T1000 (cell line): ENCODE data around the gene FBLIM1.

Source experiments
- DNase-seq: peaks from one replicate; lab custom pipeline; 2025; ENCODE audit warnings: mixed read lengths; lab: John Stamatoyannopoulos, UW

Gene FBLIM1, protein sequence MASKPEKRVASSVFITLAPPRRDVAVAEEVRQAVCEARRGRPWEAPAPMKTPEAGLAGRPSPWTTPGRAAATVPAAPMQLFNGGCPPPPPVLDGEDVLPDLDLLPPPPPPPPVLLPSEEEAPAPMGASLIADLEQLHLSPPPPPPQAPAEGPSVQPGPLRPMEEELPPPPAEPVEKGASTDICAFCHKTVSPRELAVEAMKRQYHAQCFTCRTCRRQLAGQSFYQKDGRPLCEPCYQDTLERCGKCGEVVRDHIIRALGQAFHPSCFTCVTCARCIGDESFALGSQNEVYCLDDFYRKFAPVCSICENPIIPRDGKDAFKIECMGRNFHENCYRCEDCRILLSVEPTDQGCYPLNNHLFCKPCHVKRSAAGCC

GRCh38 chr1:15758343-15758931, at the start of gene FBLIM1:
Gene FBLIM1 (plus strand): TSS chr1:15758795. CDS start chr1:15764984, 6,189 bp downstream.
- DNase-seq = no peak

DNA sequence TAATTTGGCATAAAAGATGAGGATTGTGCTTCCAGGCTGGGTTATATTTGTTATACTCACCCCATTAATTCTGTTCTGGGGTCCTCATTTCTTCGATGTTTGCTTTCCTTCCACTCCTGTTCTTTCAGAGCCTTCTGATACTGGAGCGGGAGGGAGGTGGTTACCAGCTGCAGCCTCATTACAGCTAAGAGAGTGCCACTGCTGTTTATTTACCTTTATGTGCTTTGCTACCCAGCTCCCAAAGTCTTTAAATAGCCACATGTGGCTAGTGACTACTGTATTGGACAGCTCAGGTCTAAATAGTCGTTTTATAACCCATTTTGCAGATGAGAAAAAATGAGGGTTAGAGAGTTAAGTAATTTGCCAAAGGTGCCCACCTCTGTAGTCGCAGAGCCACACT, 49.4 kb upstream of the FBLIM1 start:
- no peak for DNase-seq

GRCh38 chr1:15712168-15712567, 46.4 kb upstream of the FBLIM1 start:
- no peak for DNase-seq

GRCh38 chr1:15714406-15715136, 44.0 kb upstream of the FBLIM1 start:
- no peak for DNase-seq

GRCh38 chr1:15717418-15718125, 41.0 kb upstream of the FBLIM1 start:
- DNase-seq = no peak

DNA sequence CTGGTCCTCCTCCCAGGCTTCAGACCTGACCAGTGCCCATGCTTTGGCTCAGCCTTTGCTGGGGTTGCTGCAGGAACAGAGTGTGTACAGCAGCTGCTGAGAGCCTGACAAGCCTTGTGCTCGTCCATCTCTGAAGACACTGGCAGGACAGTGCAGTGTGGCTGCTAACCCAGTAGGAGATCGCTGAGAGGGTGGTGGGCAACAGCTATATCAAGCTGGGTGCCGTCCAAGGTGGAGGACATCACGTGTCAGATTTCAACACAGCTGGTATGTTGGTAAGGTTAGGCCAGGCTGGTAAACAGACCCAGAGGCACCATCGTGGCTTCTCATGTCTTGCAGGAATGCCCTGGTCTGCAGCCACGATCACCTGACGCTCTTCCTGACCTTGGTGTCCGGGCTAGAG, 40.4 kb upstream of the FBLIM1 start:
- DNase-seq = no peak

GRCh38 chr1:15719381-15720120, 39.0 kb upstream of the FBLIM1 start:
- no peak for DNase-seq

DNA sequence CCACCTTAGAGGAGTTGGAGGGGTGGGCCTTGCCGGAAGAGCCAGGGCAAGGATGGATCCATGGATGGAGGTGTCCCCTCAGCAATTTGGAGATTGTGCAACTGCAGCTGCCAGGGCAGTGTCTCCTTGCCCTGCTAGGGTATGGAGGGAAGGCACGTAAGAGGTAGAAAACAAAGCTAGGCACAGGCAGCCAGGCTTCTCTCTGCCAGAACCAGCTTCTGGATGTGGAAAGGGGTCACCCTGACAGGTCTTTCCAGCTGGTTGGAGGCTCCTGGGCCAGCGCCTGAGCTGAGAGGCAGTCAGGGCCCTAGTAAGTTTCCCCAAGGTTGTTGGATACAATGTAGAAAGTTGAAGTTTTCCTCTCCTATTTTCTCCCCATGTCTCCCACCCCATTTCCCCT, 37.7 kb upstream of the FBLIM1 start:
- DNase-seq = no peak

DNA sequence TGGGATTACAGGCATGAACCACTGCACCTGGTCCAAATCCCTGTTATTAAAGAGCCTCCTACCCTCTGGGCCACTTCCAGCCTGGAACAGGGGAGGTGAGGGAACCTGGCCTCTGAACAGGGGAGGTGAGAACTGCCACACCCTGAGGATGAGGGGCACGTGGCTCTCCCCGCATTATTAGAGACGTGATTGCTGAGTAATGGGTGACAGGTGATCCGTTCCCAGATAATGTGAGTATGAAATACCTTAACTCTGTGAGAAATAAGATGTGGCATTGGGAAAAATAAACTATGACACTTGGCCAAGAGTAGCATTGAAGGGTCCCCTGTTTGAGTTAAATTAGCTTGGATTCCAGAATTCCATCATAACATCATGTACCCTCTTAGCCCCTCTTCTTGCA, 36.2 kb upstream of the FBLIM1 start:
- DNase-seq = no peak

DNA sequence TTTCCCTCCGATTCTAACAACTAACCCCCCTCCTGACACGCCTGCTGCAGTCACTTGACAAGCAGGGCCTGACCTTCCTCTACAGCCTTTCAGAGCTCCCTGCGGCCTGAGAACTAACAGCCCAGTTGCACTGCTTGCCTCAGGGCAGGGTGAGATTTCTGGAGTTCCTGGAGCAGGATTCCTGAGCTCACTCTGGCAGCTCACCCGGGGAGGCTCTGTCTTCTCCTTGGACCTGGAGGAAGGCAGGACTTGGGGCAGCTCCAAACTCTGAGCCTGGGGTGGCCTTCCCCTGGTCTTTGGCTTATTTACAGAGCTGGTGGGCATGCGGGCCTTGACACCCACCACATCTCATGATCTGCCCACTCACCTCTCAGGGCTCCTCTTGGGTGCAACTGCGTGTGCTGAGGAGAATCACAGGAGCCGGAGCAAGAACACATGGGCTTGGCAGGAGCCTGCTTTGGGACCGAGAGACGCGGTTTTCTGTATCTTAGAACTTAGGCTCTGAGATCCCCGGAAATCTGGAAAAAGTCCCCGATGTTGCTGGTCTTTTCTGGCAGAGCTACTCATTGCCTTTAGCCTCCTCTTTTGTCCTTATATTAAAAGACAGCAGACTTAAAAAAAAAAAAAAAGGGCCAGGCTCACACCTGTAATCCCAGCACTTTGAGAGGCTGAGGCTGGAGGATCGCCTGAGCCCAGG, 35.6 kb upstream of the FBLIM1 start:
- DNase-seq = no peak

DNA sequence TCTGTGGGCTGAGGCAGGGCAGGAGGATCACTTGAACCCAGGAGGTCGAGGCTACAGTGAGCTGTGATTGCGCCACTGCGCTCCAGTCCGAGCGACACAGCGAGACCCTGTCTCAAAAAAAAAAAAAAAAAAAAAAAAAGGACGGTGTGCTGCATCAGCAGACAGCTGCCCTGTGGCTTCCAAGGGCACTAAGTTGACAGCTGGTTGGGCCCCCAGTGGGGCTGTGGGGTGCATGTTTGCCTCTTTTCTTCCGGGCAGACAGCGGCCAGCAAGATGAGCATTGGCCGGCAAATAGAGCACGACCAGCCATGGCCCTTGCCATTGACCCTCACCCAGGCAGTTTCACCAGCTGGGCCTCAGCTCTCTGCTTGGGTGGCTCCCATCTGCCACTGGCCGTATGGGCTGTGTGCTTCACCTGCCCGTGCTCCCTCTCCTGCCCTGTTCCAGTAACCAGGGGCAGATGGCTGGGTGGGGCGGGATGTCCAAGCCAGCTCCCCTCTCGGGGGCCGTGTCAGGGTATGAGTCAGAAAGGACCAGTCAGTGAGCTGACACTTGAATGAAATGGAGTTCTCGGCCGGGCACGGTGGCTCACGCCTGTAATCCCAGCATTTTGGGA, 34.9 kb upstream of the FBLIM1 start:
- no peak for DNase-seq

GRCh38 chr1:15724949-15725880, 33.4 kb upstream of the FBLIM1 start:
- DNase-seq = no peak

GRCh38 chr1:15726508-15726907, 32.1 kb upstream of the FBLIM1 start:
- DNase-seq = no peak

DNA sequence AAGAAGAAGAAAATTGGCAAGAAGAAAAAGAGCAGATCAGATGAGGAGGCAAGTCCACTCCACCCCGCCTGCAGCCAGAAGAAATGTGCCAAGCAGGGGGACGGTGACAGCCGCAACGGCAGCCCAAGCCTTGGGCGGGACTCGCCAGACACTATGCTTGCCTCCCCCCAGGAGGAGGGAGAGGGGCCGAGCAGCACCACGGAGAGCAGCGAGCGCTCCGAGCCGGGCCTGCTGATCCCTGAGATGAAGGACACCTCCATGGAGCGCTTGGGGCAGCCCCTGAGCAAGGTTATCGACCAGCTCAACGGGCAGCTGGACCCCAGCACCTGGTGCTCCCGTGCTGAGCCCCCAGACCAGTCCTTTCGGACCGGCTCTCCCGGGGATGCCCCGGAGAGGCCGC, 31.6 kb upstream of the FBLIM1 start:
- no peak for DNase-seq

GRCh38 chr1:15727424-15727823, 31.2 kb upstream of the FBLIM1 start:
- no peak for DNase-seq

DNA sequence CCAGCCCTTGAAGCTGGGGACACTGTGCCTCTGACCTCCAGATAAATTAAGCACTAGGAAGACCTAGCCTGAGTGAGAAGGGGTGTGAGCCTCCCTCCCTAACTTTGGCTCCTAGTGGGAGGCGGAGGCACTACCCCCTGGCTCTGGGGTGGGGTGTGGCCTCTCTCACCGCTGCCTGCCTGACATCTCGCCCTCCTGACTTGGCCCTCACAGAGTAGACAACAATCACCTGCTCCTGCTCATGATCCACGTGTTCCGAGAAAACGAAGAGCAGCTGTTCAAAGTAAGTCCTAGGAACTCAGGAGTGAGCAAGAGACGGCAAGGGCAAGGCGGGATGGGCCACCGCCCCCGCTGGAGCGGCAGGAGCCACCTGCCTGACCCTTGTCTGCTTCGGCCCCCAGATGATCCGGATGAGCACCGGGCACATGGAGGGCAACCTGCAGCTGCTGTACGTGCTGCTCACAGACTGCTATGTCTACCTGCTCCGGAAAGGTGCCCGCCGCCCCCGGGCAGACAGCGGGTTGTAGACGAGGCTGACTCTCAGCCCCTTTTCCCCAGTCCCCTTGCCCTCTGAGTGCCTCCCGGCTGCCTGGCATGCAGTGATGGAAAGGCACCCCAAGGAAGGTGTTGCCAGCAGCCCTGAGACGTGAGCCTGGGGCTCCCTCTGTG, 30.6 kb upstream of the FBLIM1 start:
- no peak for DNase-seq

GRCh38 chr1:15728937-15729657, 29.5 kb upstream of the FBLIM1 start:
- no peak for DNase-seq

GRCh38 chr1:15730423-15730822, 28.2 kb upstream of the FBLIM1 start:
- DNase-seq = no peak
